ENCODE measurements around the gene CERT1.

The CERT1 gene

GRCh38 chr5:75433814-75434506 is 77.5 kb downstream of the CERT1 start (continued):
- TF ChIP-seq ZBTB11 (tag by site-specific recombination; conservative IDR thresholded peaks at IDR 0.05; ENCODE audit: low read depth) (no peak), SALL2 (tag by site-specific recombination; IDR thresholded peaks at IDR 0.05; ENCODE audit: borderline replicate concordance) (no peak), ZNF423 (tag by site-specific recombination; IDR thresholded peaks at IDR 0.05) (no peak), SP7 (tag by site-specific recombination; IDR thresholded peaks at IDR 0.05) (no peak), ZNF629 (tag by site-specific recombination; IDR thresholded peaks at IDR 0.05) (no peak), ZBTB17 (tag by site-specific recombination; IDR thresholded peaks at IDR 0.05) (no peak), ZBTB6 (tag by site-specific recombination; IDR thresholded peaks at IDR 0.05) (no peak), ZNF341 (tag by site-specific recombination; IDR thresholded peaks at IDR 0.05; ENCODE audit: low read depth) (no peak), ZNF221 (tag by site-specific recombination; IDR thresholded peaks at IDR 0.05; ENCODE audit: borderline replicate concordance) (no peak), ZNF501 (tag by site-specific recombination; IDR thresholded peaks at IDR 0.05) (no peak)

- Histone ChIP-seq H3K36me3 (ENCODE audit: control insufficient read depth in 2 of 2, insufficient read depth in 1 of 2, low read length in 2 of 2) (peaks cover 11 to 18% of the 10 kb centered on the region in 2 experiments), H3K4me3 (ENCODE audit: low read depth, low read length) (no peak overlapping the region), H3K9me3 (ENCODE audit: control insufficient read depth, insufficient read depth, low read depth, low read length) (no peaks in the 10 kb centered on the region), H3K4me1 (ENCODE audit: control insufficient read depth, insufficient read depth, low read length) (no peaks in the 10 kb centered on the region), H3K27ac (ENCODE audit: extremely low read depth, low read depth, low read length) (no peak overlapping the region)
- ChIA-PET POLR2A (no interaction called here), CTCF (interaction anchor here (0.8 kb wide), 1 partner anchor 12 kb away, joined by 3 read pairs; no protein-coding TSS in a partner anchor)
- TF ChIP-seq ZNF580 (tag by site-specific recombination; IDR thresholded peaks at IDR 0.05), result no peak
Measured at GRCh38 chr5:75414241-75414640, 97.2 kb downstream of the CERT1 start.

GRCh38 chr5:75412111-75412990 is 99.1 kb downstream of the CERT1 start:
- no peaks in the 10 kb centered on the region for H3K9me3 ChIP-seq (ENCODE audit: control insufficient read depth, insufficient read depth, low read depth, low read length)
- ChIA-PET CTCF (no interaction called here), POLR2A (no interaction called here)
- H3K4me3 ChIP-seq (ENCODE audit: low read depth, low read length), result no peak overlapping the region
- no peaks in the 10 kb centered on the region for H3K4me1 ChIP-seq (ENCODE audit: control insufficient read depth, insufficient read depth, low read length)
- peaks cover 7 to 10% of the 10 kb centered on the region in 2 experiments; a peak in 2 of 3 replicates for H3K36me3 ChIP-seq (ENCODE audit: control insufficient read depth in 2 of 2, insufficient read depth in 1 of 2, low read length in 2 of 2)
- no peak overlapping the region for H3K27ac ChIP-seq (ENCODE audit: extremely low read depth, low read depth, low read length)
- TF ChIP-seq ZBTB8A (tag by site-specific recombination; IDR thresholded peaks at IDR 0.05) (no peak), WT1 (tag by site-specific recombination; IDR thresholded peaks at IDR 0.05) (no peak), ZEB2 (tag by site-specific recombination; IDR thresholded peaks at IDR 0.05) (no peak), ZNF266 (tag by site-specific recombination; IDR thresholded peaks at IDR 0.05; ENCODE audit: low read depth) (no peak), ZNF747 (tag by site-specific recombination; IDR thresholded peaks at IDR 0.05) (no peak), ZSCAN30 (tag by site-specific recombination; IDR thresholded peaks at IDR 0.05) (no peak), ZNF354C (tag by site-specific recombination; IDR thresholded peaks at IDR 0.05; ENCODE audit: borderline replicate concordance, low read depth) (no peak), ZNF423 (tag by site-specific recombination; IDR thresholded peaks at IDR 0.05) (no peak), ZNF645 (tag by site-specific recombination; IDR thresholded peaks at IDR 0.05) (no peak), ZNF133 (tag by site-specific recombination; IDR thresholded peaks at IDR 0.05) (no peak), ZNF10 (tag by site-specific recombination; IDR thresholded peaks at IDR 0.05) (no peak), ZNF510 (tag by site-specific recombination; IDR thresholded peaks at IDR 0.05; ENCODE audit: insufficient replicate concordance) (no peak), ZNF148 (tag by site-specific recombination; IDR thresholded peaks at IDR 0.05; ENCODE audit: borderline replicate concordance) (no peak)

All from HEK293 (cell line).